Measurements from ENCODE around the gene SMARCC1. TPM values are rescaled to one million over a fixed set of nuclear protein-coding genes. Genes with fewer than 3 reads are reported as not detected.

The SMARCC1 gene
- total and polyA plus RNA-seq, 2 of the 4 experiments (the other 2 are of a cell fraction), result 18.6 to 39.6 TPM

- no peak overlapping the region for H4K91ac ChIP-seq (ENCODE audit: insufficient read depth, low read depth, low read length)
- peaks cover 4% of the 10 kb centered on the region; the same call in 1 of the 2 replicates for H3K4me1 ChIP-seq (ENCODE audit: control insufficient read depth, insufficient read depth, low read length)
- H3K9me1 ChIP-seq (ENCODE audit: insufficient read depth, low read length), result peaks cover 13% of the 10 kb centered on the region
- dilution Hi-C loops (cut with HindIII; ENCODE audit: low sequenced_read_pairs, unreplicated experiment), result no loop called here
- no peak overlapping the region for H3K23ac ChIP-seq (ENCODE audit: low read depth, low read length)
- ChIA-PET POLR2A (ENCODE audit: unreplicated experiment) (no interaction called here), CTCF (interaction anchor here (1.6 kb wide), 1 partner anchor 23 kb away, joined by 3 read pairs; no protein-coding TSS in a partner anchor)
- in situ Hi-C loops (cut with MboI; ENCODE audit: low sequenced_read_pairs), result no loop called here
- no peak overlapping the region for H2BK5ac ChIP-seq (ENCODE audit: low read depth, low read length, poor library complexity, severe bottlenecking)
- no peak overlapping the region for H3K4ac ChIP-seq (ENCODE audit: low read depth, low read length)
- H3K4me2 ChIP-seq (ENCODE audit: low read depth, low read length), result peak overlapping the region; percentile 28; the same call in 1 of the 2 replicates
- intact Hi-C loops (cut with micrococcal nuclease), result no loop called here
- H3K79me1 ChIP-seq (ENCODE audit: low read depth in 1 of 2, low read length in 2 of 2), result peaks cover 8 to 27% of the 10 kb centered on the region in 2 experiments
- no peak overlapping the region for H2AFZ ChIP-seq (replicated peaks; ENCODE audit: low read length, poor library complexity)
- H3K27me3 ChIP-seq (ENCODE audit: control insufficient read depth, insufficient read depth, low read length), result no peaks in the 10 kb centered on the region
- TF ChIP-seq CTCF (conservative IDR thresholded peaks at IDR 0.05; ENCODE audit: low read depth, low read length) (no peak), CEBPB (IDR thresholded peaks at IDR 0.05; ENCODE audit: low read depth, low read length) (0 out of 2 replicates have a peak, but pooled peaks have one; percentile 21)
- no peak overlapping the region for H4K8ac ChIP-seq (ENCODE audit: low read depth in 2 of 2, low read length in 2 of 2)
- no peak overlapping the region for H2AK5ac ChIP-seq (ENCODE audit: low read depth, low read length)
- H3K56ac ChIP-seq (ENCODE audit: extremely low read depth, insufficient read depth, low read length), result no peak overlapping the region
- H3K27ac ChIP-seq (ENCODE audit: insufficient read depth, low read length), result no peak overlapping the region
- peak; percentile 86 for DNase-seq
- BruUV-seq (replicated peaks), result no TSS peak
- H3K4me3 ChIP-seq (ENCODE audit: insufficient read depth, low read depth, low read length), result no peak overlapping the region
- H3K36me3 ChIP-seq (ENCODE audit: control insufficient read depth, insufficient read depth, low read length), result peaks cover 22% of the 10 kb centered on the region
- no peak overlapping the region for H3K18ac ChIP-seq (ENCODE audit: low read depth, low read length)
- no peak overlapping the region for H2AK9ac ChIP-seq (replicated peaks; ENCODE audit: low read depth, low read length, poor library complexity)
- H4K5ac ChIP-seq (ENCODE audit: low read depth, low read length), result no peak overlapping the region
- no peak overlapping the region for H2BK120ac ChIP-seq (ENCODE audit: low read depth, low read length)
- H2BK20ac ChIP-seq (ENCODE audit: low read depth, low read length), result no peak overlapping the region
- peaks cover 13% of the 10 kb centered on the region; the same call in 1 of the 2 replicates for H4K20me1 ChIP-seq (ENCODE audit: insufficient read depth, low read length)
- ATAC-seq (ENCODE audit: low read depth), result peak; percentile 96
- H3K9me3 ChIP-seq (ENCODE audit: control insufficient read depth, insufficient read depth, low read length), result no peaks in the 10 kb centered on the region
- H2BK15ac ChIP-seq (ENCODE audit: low read depth, low read length), result no peak overlapping the region
- no peak overlapping the region for H3K14ac ChIP-seq (replicated peaks; ENCODE audit: low read depth, low read length)
- no peak overlapping the region for H3K9ac ChIP-seq (ENCODE audit: low read depth, low read length)
Measured at GRCh38 chr3:47612178-47612577, 169.5 kb downstream of the SMARCC1 start.
